Lower leg skin (tissue), 4 donors: ENCODE measurements around the gene SCAF1. TPM values are rescaled to one million over a fixed set of nuclear protein-coding genes. Genes with fewer than 3 reads are reported as not detected.

Experiments used
- DNase-seq, 2 donors: peaks; one replicate each; pipeline ENCODE4 v3.0.0-alpha.2; 2019; ENCODE audit warnings: low spot score in 2 of 2
- H3K4me3 ChIP-seq: fragments of 200-600 bp; sonication (generic); 2 replicates; pipeline ENCODE4 v1.5.1; 2017; ENCODE audit warnings: mild to moderate bottlenecking, low read depth; ENCODE audit not compliant: poor library complexity, severe bottlenecking
- POLR2A ChIP-seq, 2 donors: fragments of 450-650 bp; IDR thresholded peaks; one replicate each; pipeline ENCODE4 v1.6.1; 2016 to 2017; ENCODE audit warnings: antibody characterized with exemption in 2 of 2, mild to moderate bottlenecking in 1 of 2, moderate library complexity in 1 of 2
- WGBS, 2 donors: methylation state at CpG; one replicate each; pipeline ENCODE4 v1.1.5; 2018; 5-methylcytosine and 5-hydroxymethylcytosine counted together
- intact Hi-C: fragments of 100-400 bp; cut with DNase I; formaldehyde crosslinking; loops from one replicate; pipeline ENCODE4 v1.15.0; 2023; ENCODE audit warnings: low total_unique reads
- total RNA-seq, 4 donors: library from RNA; depleted of rRNA; stranded (reverse); fragments of >200 nt; gene quantifications; one replicate each; pipeline ENCODE4 v1.1.0, GENCODE V29; 2016
- TF ChIP-seq, protein P1 (sequence below), 3 donors: fragments of 450-650 bp; IDR thresholded peaks; one replicate each; pipeline ENCODE4 v1.5.1; 2016; ENCODE audit warnings: antibody characterized with exemption in 3 of 3, mild to moderate bottlenecking in 3 of 3, moderate library complexity in 2 of 3

The SCAF1 gene, protein sequence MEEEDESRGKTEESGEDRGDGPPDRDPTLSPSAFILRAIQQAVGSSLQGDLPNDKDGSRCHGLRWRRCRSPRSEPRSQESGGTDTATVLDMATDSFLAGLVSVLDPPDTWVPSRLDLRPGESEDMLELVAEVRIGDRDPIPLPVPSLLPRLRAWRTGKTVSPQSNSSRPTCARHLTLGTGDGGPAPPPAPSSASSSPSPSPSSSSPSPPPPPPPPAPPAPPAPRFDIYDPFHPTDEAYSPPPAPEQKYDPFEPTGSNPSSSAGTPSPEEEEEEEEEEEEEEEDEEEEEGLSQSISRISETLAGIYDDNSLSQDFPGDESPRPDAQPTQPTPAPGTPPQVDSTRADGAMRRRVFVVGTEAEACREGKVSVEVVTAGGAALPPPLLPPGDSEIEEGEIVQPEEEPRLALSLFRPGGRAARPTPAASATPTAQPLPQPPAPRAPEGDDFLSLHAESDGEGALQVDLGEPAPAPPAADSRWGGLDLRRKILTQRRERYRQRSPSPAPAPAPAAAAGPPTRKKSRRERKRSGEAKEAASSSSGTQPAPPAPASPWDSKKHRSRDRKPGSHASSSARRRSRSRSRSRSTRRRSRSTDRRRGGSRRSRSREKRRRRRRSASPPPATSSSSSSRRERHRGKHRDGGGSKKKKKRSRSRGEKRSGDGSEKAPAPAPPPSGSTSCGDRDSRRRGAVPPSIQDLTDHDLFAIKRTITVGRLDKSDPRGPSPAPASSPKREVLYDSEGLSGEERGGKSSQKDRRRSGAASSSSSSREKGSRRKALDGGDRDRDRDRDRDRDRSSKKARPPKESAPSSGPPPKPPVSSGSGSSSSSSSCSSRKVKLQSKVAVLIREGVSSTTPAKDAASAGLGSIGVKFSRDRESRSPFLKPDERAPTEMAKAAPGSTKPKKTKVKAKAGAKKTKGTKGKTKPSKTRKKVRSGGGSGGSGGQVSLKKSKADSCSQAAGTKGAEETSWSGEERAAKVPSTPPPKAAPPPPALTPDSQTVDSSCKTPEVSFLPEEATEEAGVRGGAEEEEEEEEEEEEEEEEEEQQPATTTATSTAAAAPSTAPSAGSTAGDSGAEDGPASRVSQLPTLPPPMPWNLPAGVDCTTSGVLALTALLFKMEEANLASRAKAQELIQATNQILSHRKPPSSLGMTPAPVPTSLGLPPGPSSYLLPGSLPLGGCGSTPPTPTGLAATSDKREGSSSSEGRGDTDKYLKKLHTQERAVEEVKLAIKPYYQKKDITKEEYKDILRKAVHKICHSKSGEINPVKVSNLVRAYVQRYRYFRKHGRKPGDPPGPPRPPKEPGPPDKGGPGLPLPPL
- 10 to 100 TPM; 28.6 to 54.3 (median 33.7) TPM for total RNA-seq

DNA sequence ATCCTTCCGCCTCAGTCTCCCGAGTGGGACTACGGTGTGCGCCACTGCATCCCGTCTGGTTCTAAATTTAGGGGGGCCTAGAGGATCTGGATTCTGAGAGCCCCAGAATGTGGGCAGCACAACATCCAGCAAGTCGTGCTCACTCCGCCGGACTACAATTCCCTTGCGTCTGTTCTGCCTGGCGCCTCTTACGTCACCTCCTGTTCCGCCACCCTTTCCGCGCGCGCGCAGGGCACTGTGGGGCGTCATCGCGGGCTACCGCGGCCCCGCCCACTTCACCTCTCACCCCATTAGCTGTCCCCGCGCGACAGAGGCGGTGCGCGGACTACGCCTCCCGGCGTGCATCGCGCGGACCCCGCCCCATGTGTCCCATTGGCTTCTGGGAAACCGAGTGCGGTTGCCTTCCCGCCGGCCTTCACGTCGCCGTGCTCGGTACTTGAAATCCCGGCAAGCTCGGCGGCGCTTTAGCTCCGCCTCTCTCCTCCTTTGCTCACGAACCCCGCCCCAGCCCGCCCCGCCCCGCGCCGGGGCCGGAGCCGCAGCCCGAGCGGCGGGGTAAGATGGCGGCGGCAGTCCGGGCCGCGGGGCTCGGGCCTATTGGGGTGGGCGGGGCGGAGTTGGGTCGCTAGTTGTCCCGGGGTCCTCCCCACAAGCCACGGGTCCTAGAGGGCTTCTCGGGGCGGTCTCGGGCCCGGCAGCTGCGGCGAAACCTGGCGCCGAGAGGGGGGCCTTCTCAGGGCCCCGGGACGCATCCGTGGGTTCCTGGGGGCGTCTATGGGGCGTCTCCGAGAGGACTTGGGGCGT lies at the start of gene SCAF1:
Gene SCAF1 (plus strand): TSS at position 522 of the 804 bp plus-strand sequence. CDS start 2,818 bp downstream, outside the sequence.
- intact Hi-C loops: no loop called here
- peak within 1 kb of the TSS; percentile 97 for H3K4me3 ChIP-seq
- DNase-seq: peak; percentile 99 to 100
- 1% methylated on average over 48 to 50 of the region's 87 CpGs for WGBS, 2 donors
- TF ChIP-seq, protein P1, sequence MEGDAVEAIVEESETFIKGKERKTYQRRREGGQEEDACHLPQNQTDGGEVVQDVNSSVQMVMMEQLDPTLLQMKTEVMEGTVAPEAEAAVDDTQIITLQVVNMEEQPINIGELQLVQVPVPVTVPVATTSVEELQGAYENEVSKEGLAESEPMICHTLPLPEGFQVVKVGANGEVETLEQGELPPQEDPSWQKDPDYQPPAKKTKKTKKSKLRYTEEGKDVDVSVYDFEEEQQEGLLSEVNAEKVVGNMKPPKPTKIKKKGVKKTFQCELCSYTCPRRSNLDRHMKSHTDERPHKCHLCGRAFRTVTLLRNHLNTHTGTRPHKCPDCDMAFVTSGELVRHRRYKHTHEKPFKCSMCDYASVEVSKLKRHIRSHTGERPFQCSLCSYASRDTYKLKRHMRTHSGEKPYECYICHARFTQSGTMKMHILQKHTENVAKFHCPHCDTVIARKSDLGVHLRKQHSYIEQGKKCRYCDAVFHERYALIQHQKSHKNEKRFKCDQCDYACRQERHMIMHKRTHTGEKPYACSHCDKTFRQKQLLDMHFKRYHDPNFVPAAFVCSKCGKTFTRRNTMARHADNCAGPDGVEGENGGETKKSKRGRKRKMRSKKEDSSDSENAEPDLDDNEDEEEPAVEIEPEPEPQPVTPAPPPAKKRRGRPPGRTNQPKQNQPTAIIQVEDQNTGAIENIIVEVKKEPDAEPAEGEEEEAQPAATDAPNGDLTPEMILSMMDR (IDR thresholded peaks at IDR 0.05): no peak
- TF ChIP-seq POLR2A (IDR thresholded peaks at IDR 0.05): peak in 1 of 2 donors; percentile 66

DNA sequence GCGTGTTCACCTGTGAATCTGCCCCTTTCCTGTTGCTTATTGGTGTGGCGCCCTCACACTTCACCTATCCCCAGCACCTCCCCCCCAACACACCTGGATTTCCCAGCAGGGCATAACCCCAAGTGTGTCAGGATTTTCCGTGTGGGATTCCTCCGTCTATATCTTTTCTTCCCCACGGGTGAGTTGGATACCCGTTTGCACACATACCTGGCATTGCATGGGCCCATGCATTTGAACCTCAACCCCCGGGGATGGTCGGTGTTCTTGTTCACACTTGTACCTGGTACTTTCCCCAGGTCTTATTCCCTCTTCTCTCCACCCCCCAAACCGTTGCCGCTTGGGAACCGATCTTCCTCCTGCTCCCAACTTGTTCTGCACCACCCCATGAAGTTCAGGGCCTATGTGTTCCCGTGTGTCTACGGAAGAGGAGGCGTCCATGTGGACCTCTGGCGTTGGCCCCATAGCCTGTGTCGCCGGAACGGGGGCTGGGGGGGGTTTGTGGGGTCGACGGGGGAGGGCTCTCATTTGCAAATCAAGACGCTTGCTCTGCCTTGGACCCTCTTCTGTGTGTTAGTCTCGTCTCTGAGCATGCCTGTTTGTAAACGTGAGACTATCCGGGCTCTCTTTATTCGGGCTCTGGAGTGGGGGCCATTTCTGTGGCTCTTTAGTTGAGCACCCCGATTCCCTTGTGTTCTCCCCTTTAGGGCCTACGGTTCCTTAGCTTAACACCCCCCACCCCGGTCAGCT lies 49.4 kb upstream of the SCAF1 start:
- DNase-seq: no peak
- TF ChIP-seq, protein P1 (IDR thresholded peaks at IDR 0.05): no peak
- TF ChIP-seq POLR2A (IDR thresholded peaks at IDR 0.05): no peak
- intact Hi-C loops: loop anchor here (5.0 kb wide), 1 partner anchor 45 kb away; no protein-coding TSS in a partner anchor
- H3K4me3 ChIP-seq: peak overlapping the region; percentile 49
- WGBS, 2 donors: 5 to 7% methylated on average over 26 to 28 of the region's 28 CpGs

DNA sequence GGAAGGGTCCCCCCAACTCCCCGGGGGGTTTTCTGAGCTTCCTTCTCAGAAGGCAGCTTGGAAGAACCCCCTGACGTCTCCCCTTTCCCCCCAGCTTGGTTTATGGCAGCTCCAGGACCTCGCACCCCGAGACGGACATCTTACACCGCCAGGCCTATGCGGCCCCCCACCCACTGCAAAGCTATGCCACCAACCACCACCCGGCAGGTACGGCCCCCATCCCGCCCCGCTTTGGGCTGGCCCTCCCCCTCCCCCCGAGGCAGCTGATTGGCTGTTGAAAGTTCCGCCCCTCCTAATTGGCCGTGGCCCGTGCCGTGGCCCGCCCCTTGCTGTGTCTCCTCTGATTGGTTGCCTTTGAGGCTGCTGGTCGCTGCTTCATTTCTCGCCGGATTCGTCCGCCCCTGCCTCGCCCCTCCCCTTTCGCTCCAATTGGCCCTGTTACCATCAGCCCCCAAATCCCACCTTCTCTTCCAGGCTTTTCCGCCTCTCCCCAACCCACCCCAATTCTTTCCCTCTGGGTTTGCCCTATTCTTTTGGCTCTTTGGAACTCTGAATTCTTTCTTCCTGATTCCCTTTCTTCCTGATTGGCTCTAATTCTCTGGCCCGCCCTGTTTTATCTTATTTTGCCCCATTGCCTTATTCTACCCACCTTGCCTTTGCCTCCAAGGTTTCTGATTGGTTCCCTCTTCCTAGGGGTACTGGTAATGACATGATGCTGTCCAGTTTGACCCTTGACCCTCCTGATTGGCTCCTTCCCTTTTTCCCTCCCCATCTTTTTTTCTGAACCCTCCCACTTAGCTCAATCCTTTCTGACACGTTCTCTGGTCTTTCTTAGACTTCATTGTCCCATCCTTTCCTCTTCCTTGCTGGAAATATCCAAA lies 48.5 kb upstream of the SCAF1 start:
- no peak overlapping the region for H3K4me3 ChIP-seq
- TF ChIP-seq, protein P1 (IDR thresholded peaks at IDR 0.05): no peak
- no peak for TF ChIP-seq POLR2A (IDR thresholded peaks at IDR 0.05)
- 7 to 9% methylated on average over 26 to 27 of the region's 27 CpGs for WGBS, 2 donors
- peak; percentile 94 to 99 for DNase-seq
- intact Hi-C loops: loop anchor here (5.0 kb wide), 1 partner anchor 44 kb away; no protein-coding TSS in a partner anchor

DNA sequence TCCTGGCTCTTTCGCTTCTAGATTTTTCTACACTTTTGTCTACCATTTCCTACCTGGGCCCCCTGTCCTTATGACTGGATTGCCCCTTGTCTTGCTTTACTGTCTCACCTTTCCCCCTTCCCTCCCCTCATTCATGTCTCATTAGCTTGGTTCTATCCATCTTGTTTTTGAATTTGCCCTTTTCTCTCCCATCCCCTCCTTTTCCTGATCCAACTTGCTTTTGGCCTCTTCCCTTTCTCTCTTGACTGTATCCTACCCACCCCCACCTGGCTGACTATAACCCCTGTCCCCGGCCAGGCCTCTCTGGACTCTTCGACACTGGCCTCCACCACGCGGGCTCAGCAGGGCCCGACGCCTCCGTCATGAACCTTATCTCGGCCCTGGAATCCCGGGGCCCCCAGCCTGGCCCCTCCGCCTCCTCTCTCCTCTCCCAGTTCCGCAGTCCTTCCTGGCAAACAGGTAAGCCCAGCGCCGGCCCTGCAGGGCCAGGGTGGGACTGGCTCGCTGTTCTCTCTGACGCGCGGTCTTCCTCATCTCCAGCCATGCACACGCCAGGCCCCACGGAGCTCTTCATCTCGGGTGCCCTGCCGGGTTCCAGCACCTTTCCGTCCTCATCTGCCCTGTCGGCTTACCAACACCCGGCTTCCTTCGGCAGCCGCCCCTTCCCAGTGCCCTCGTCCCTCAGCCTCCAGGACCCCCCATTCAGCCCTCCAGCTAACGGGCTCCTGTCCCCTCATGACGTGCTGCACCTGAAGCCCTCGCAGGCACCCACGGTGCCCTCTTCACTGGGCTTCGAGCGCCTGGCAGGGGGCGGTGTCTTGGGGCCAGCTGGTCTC lies 47.6 kb upstream of the SCAF1 start:
- intact Hi-C loops: loop anchor here (5.0 kb wide), 1 partner anchor 43 kb away; no protein-coding TSS in a partner anchor
- 88 to 91% methylated on average over 32 to 35 of the region's 35 CpGs for WGBS, 2 donors
- DNase-seq: no peak
- TF ChIP-seq, protein P1 (IDR thresholded peaks at IDR 0.05): no peak
- no peak for TF ChIP-seq POLR2A (IDR thresholded peaks at IDR 0.05)
- no peak overlapping the region for H3K4me3 ChIP-seq
